Upper lobe of right lung (tissue), 1 donor: Measurements from ENCODE around the gene EDN2. TPM values are rescaled to one million over a fixed set of nuclear protein-coding genes. Genes with fewer than 3 reads are reported as not detected.

Experiments used
- ATAC-seq: fragments of 200-7000 bp; cut with Tn5 transposase; one replicate; pipeline ENCODE4 v1.9.1; 2020; ENCODE audit warnings: mild to moderate bottlenecking, moderate library complexity
- DNase-seq: peaks from one replicate; pipeline ENCODE4 v3.0.0-alpha.2; 2020
- H3K27ac ChIP-seq: fragments of 200-600 bp; one replicate; pipeline ENCODE4 v1.8.0; 2022
- H3K27me3 ChIP-seq: fragments of 200-600 bp; one replicate; pipeline ENCODE4 v1.8.0; 2022; ENCODE audit warnings: mild to moderate bottlenecking
- H3K36me3 ChIP-seq: fragments of 200-600 bp; one replicate; pipeline ENCODE4 v1.8.0; 2022
- H3K4me1 ChIP-seq: fragments of 200-600 bp; one replicate; pipeline ENCODE4 v1.8.0; 2022
- H3K4me3 ChIP-seq: fragments of 200-600 bp; one replicate; pipeline ENCODE4 v1.8.0; 2022; ENCODE audit warnings: mild to moderate bottlenecking
- H3K9me3 ChIP-seq: fragments of 200-600 bp; one replicate; pipeline ENCODE4 v1.8.0; 2022
- CTCF ChIP-seq: fragments of 200-600 bp; IDR thresholded peaks from one replicate; pipeline ENCODE4 v1.8.0; 2022; ENCODE audit warnings: antibody characterized with exemption
- intact Hi-C: fragments of 100-400 bp; cut with DNase I; formaldehyde crosslinking; loops from one replicate; pipeline ENCODE4 v1.11.0; 2022
- total RNA-seq: library from RNA; stranded (reverse); fragmentation: NEBNext Ultra II Directional; extraction: Animal tissue kit (Norgen Biotek cat#: 25700); gene quantifications from one replicate; pipeline ENCODE4 v1.2.1, GENCODE V29; 2021
- donor health status: DM: no; HTN: yes; CAD: no; lungs with severe emphysema.

The EDN2 gene
- total RNA-seq, 1 donor from 2014 or later = not detected

- H3K4me1 ChIP-seq = peaks cover 44% of the 10 kb centered on the region
- H3K4me3 ChIP-seq = no peak overlapping the region
- H3K27me3 ChIP-seq = no peaks in the 10 kb centered on the region
- no peak for TF ChIP-seq CTCF
- intact Hi-C loops = no loop called here
- peak; percentile 94 for DNase-seq
- H3K27ac ChIP-seq = peak overlapping the region; percentile 69
- peak; percentile 78 for ATAC-seq
- no peaks in the 10 kb centered on the region for H3K9me3 ChIP-seq
- H3K36me3 ChIP-seq = no peaks in the 10 kb centered on the region
Measured at GRCh38 chr1:41500378-41500777, 15.9 kb upstream of the EDN2 start.

GRCh38 chr1:41499591-41499990 is 15.1 kb upstream of the EDN2 start:
- no peak for ATAC-seq
- H3K27me3 ChIP-seq = no peaks in the 10 kb centered on the region
- no peak overlapping the region for H3K4me3 ChIP-seq
- no peak for DNase-seq
- no peaks in the 10 kb centered on the region for H3K9me3 ChIP-seq
- H3K36me3 ChIP-seq = no peaks in the 10 kb centered on the region
- H3K27ac ChIP-seq = peak overlapping the region; percentile 69
- no peak for TF ChIP-seq CTCF
- intact Hi-C loops = no loop called here
- peaks cover 47% of the 10 kb centered on the region for H3K4me1 ChIP-seq

- TF ChIP-seq CTCF = no peak
- Histone ChIP-seq H3K9me3 (no peaks in the 10 kb centered on the region), H3K27me3 (no peaks in the 10 kb centered on the region), H3K27ac (peak overlapping the region; percentile 42), H3K4me1 (peaks cover 47% of the 10 kb centered on the region), H3K4me3 (no peak overlapping the region), H3K36me3 (no peaks in the 10 kb centered on the region)
- DNase-seq (peak; percentile 86), ATAC-seq (peak; percentile 44)
- intact Hi-C loops = no loop called here
Measured at GRCh38 chr1:41498804-41499203, 14.3 kb upstream of the EDN2 start.

GRCh38 chr1:41498391-41498790 is 13.9 kb upstream of the EDN2 start:
- H3K4me3 ChIP-seq = no peak overlapping the region
- no peaks in the 10 kb centered on the region for H3K27me3 ChIP-seq
- intact Hi-C loops = no loop called here
- H3K9me3 ChIP-seq = no peaks in the 10 kb centered on the region
- H3K27ac ChIP-seq = peak overlapping the region; percentile 42
- TF ChIP-seq CTCF = no peak
- H3K4me1 ChIP-seq = peaks cover 47% of the 10 kb centered on the region
- ATAC-seq = no peak
- H3K36me3 ChIP-seq = no peaks in the 10 kb centered on the region
- DNase-seq = no peak

GRCh38 chr1:41497461-41498030 is 13.1 kb upstream of the EDN2 start:
- H3K36me3 ChIP-seq = no peaks in the 10 kb centered on the region
- H3K4me1 ChIP-seq = peaks cover 47% of the 10 kb centered on the region
- TF ChIP-seq CTCF = no peak
- H3K4me3 ChIP-seq = no peak overlapping the region
- no peak for ATAC-seq
- DNase-seq = no peak
- H3K27me3 ChIP-seq = no peaks in the 10 kb centered on the region
- intact Hi-C loops = no loop called here
- peak overlapping the region; percentile 80 for H3K27ac ChIP-seq
- no peaks in the 10 kb centered on the region for H3K9me3 ChIP-seq

GRCh38 chr1:41497056-41497440 is 12.6 kb upstream of the EDN2 start:
- no peak for DNase-seq
- no peak for TF ChIP-seq CTCF
- Histone ChIP-seq H3K36me3 (no peaks in the 10 kb centered on the region), H3K4me1 (peaks cover 47% of the 10 kb centered on the region), H3K27ac (peak overlapping the region; percentile 80), H3K9me3 (no peaks in the 10 kb centered on the region), H3K4me3 (no peak overlapping the region), H3K27me3 (no peaks in the 10 kb centered on the region)
- intact Hi-C loops = no loop called here
- peak; percentile 0 for ATAC-seq
